GM12878 (cell line): ENCODE data around the gene PDX1. TPM values are rescaled to one million over a fixed set of nuclear protein-coding genes. Genes with fewer than 3 reads are reported as not detected.
A peak's percentile ranks its signal among the peaks of the same experiment; 100 is the strongest.

Source experiments
- ATAC-seq: fragments of 200-7000 bp; cut with Tn5 transposase; 3 replicates; pipeline ENCODE4 v1.9.1; 2020; ENCODE audit warnings: mild to moderate bottlenecking, moderate library complexity
- BruUV-seq: library from RNA; stranded (reverse); fragments of 400-500 nt; replicated peaks from 2 replicates; lab custom pipeline; 2021; lab: Mats Ljungman, UMichigan
- CTCF ChIA-PET: fragments of 300-600 bp; sonication (Branson Sonifier 250); formaldehyde crosslinking; extraction: SDS; loops from one replicate; lab custom pipeline; 2021; ENCODE audit warnings: inconsistent platforms; lab: Yijun Ruan, JAX
- POLR2A ChIA-PET: fragments of 350-600 bp; formaldehyde crosslinking; extraction: SDS; loops from one replicate; lab custom pipeline; 2021; ENCODE audit warnings: inconsistent platforms; lab: Charles Lee
- RAD21 ChIA-PET: fragments of 300-600 bp; sonication (Branson Sonifier 250); formaldehyde crosslinking; loops from one replicate; lab custom pipeline; 2023; ENCODE audit warnings: antibody characterized with exemption; ENCODE audit not compliant: unreplicated experiment; lab: Charles Lee
- SMC1A ChIA-PET: fragments of 300-600 bp; sonication (Branson Sonifier 250); formaldehyde crosslinking; loops from one replicate; lab custom pipeline; 2023; ENCODE audit not compliant: unreplicated experiment, uncharacterized antibody; lab: Charles Lee
- DNase-seq: peaks from one replicate; pipeline ENCODE4 v3.0.0-alpha.2; 2011; ENCODE audit warnings: low read depth, low spot score
- FAIRE-seq: peaks from 3 replicates; lab custom pipeline; 2011; peaks lifted over from hg19 to GRCh38; lab: Jason Lieb, UNC
- H2AFZ ChIP-seq: 2 replicates; pipeline ENCODE4 v1.6.0; 2011; ENCODE audit warnings: low read depth, low read length, control low read depth; ENCODE audit not compliant: control insufficient read depth
- H3K27ac ChIP-seq: 2 replicates; pipeline ENCODE4 v1.5.1; 2011; ENCODE audit warnings: control low read depth; ENCODE audit not compliant: control insufficient read depth, insufficient read depth
- H3K27me3 ChIP-seq, 2 experiments: replicated peaks in 1 of 2; 2 replicates each; pipeline versions ENCODE4 v1.6.0 to v1.6.1; 2011; ENCODE audit warnings: low read length in 1 of 2; ENCODE audit not compliant: control insufficient read depth in 2 of 2, insufficient read depth in 2 of 2
- H3K36me3 ChIP-seq, 2 experiments: 2 replicates each; pipeline ENCODE4 v1.5.1; 2011; ENCODE audit warnings: low read length in 1 of 2; ENCODE audit not compliant: control insufficient read depth in 2 of 2, insufficient read depth in 2 of 2
- H3K4me1 ChIP-seq: 2 replicates; pipeline ENCODE4 v1.6.1; 2011; ENCODE audit warnings: mild to moderate bottlenecking, low read length, moderate library complexity, mixed read lengths; ENCODE audit not compliant: control insufficient read depth, insufficient read depth
- H3K4me2 ChIP-seq: 2 replicates; pipeline ENCODE4 v1.6.0; 2011; ENCODE audit warnings: control low read depth; ENCODE audit not compliant: control insufficient read depth, insufficient read depth
- H3K4me3 ChIP-seq: fragments of 200-600 bp; sonication (generic); 2 replicates; pipeline ENCODE4 v1.5.1; 2016
- H3K79me2 ChIP-seq: 2 replicates; pipeline ENCODE4 v1.6.0; 2011; ENCODE audit warnings: low read length; ENCODE audit not compliant: control insufficient read depth, insufficient read depth
- H3K9ac ChIP-seq: 2 replicates; pipeline ENCODE4 v1.8.0; 2011; ENCODE audit warnings: low read length, control low read depth, mixed read lengths; ENCODE audit not compliant: control insufficient read depth, insufficient read depth
- H3K9me3 ChIP-seq: replicated peaks from 3 replicates; pipeline ENCODE4 v1.5.1; 2011; ENCODE audit warnings: mild to moderate bottlenecking, low read length; ENCODE audit not compliant: control insufficient read depth, insufficient read depth
- H4K20me1 ChIP-seq: 2 replicates; pipeline ENCODE4 v1.6.0; 2011; ENCODE audit not compliant: control insufficient read depth, insufficient read depth
- CEBPB ChIP-seq, 2 experiments: fragments of 150-350 bp in 1 of 2; IDR thresholded peaks; 2 replicates each; pipeline ENCODE4 v1.6.1; 2012 to 2014; ENCODE audit warnings: low read depth in 2 of 2, low read length in 2 of 2, borderline replicate concordance in 1 of 2, inconsistent platforms in 1 of 2
- HDAC6 ChIP-seq: fragments of 200-600 bp; sonication (generic); IDR thresholded peaks from one replicate; pipeline ENCODE4 v1.8.0; 2017; ENCODE audit warnings: antibody characterized with exemption; ENCODE audit not compliant: unreplicated experiment
- TCF3 ChIP-seq: IDR thresholded peaks from 2 replicates; pipeline ENCODE4 v1.6.1; 2012; ENCODE audit warnings: low read depth, mild to moderate bottlenecking, low read length, borderline replicate concordance; ENCODE audit not compliant: insufficient read depth
- WGBS: methylation state at CpG from one replicate; pipeline ENCODE4 v1.1.6; 2016; ENCODE audit warnings: low lambda C conversion rate; ENCODE audit not compliant: insufficient replicate concordance, insufficient coverage; ENCODE audit errors: missing lambda C conversion rate; 5-methylcytosine and 5-hydroxymethylcytosine counted together
- in situ Hi-C: fragments of 300-500 bp; cut with MboI; formaldehyde crosslinking; loops from 9 replicates; pipeline ENCODE4 v1.14.3; 2018; ENCODE audit warnings: mixed read lengths
- intact Hi-C: fragments of 100-400 bp; cut with micrococcal nuclease; formaldehyde crosslinking; loops from one replicate; pipeline ENCODE4 v1.14.2; 2022; ENCODE audit not compliant: unreplicated experiment
- polyA plus RNA-seq, 11 experiments: library from polyadenylated mRNA; depleted of rRNA in 4 of 11; unstranded in 6 of 11; stranded (reverse) in 5 of 11; fragments of >200 nt; fragmentation: Nextera tagmentation in 4 of 11; fragmentation: Illumina TruSeq in 1 of 11; extraction: Ambion mirVana in 4 of 11; extraction: Trizol in 1 of 11; gene quantifications; 1 replicate in 1 of 11; 2 replicates in 10 of 11; pipeline versions ENCODE4 v1.2.1 to v1.2.3, GENCODE V29; 2011 to 2016; ENCODE audit warnings: inconsistent platforms in 2 of 11, missing spikeins in 2 of 11, low read depth in 1 of 11
- total RNA-seq, 4 experiments: library from RNA; depleted of rRNA in 3 of 4; stranded (reverse); fragments of >200 nt in 3 of 4; fragmentation: Illumina TruSeq in 1 of 4; extraction: Trizol in 1 of 4; gene quantifications; 2 replicates each; pipeline versions ENCODE4 v1.2.1 to v1.2.3, GENCODE V29; 2013 to 2021
- TF ChIP-seq, protein P1 (sequence below): IDR thresholded peaks from 2 replicates; pipeline ENCODE4 v1.6.1; 2011; ENCODE audit warnings: low read depth, mild to moderate bottlenecking, low read length, moderate library complexity, borderline replicate concordance; ENCODE audit errors: extremely low read depth
- TF ChIP-seq, protein P2 (sequence below): fragments of 450-650 bp; IDR thresholded peaks from 2 replicates; pipeline ENCODE4 v1.6.1; 2018; ENCODE audit warnings: mild to moderate bottlenecking, low read depth, moderate library complexity; ENCODE audit not compliant: partially characterized antibody
- TF ChIP-seq, protein P3 (sequence below): IDR thresholded peaks from 2 replicates; pipeline ENCODE4 v1.6.1; 2011; ENCODE audit warnings: borderline replicate concordance, low read depth, mild to moderate bottlenecking, moderate library complexity, mixed read lengths, low read length; ENCODE audit not compliant: insufficient read depth; ENCODE audit errors: extremely low read length

Gene PDX1
- total and polyA plus RNA-seq, 10 of the 15 experiments (the other 5 are each of a cell fraction or from before 2014, with no cell fraction given) = 0.02 to 0.03 TPM; not detected in 8

DNA sequence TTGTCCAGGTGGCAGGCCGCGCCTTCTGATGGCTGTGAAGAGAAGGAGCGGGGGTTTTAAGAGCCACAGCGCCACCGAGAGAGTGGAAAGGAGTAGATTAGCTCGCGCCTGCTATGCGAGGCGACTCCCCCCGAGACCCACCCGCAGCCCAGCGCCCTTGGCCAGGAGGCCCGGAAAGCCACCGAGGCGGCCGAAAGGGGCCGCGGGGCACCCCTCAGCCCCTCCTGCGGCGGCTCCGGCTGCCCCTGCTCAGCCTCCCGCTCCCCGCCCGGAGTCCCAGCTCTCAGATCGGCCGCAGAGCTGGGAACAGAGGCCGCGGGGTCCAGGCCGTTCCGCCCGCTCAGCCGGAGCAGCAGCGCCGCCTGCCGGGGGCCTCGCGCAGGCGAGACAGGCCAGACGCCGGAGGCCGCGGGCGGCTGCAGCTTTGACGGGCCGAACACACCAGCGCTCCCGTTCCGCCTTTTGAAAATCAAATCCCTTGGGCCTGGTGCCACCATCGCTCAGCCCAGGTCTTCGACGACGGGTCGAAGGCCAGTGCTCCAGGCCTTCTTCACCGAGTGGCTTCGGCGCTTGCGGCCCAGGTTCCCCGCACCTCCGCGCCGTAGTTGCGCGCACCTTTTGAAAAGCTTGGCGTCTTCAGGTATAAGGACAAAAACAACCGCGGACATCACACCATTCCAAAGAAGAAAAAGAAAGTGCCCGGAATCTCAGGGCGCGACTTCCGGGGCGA, 34.0 kb downstream of the PDX1 start (continued):
- TF ChIP-seq, protein P1, sequence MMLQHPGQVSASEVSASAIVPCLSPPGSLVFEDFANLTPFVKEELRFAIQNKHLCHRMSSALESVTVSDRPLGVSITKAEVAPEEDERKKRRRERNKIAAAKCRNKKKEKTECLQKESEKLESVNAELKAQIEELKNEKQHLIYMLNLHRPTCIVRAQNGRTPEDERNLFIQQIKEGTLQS = no peak
- TF ChIP-seq, protein P2, sequence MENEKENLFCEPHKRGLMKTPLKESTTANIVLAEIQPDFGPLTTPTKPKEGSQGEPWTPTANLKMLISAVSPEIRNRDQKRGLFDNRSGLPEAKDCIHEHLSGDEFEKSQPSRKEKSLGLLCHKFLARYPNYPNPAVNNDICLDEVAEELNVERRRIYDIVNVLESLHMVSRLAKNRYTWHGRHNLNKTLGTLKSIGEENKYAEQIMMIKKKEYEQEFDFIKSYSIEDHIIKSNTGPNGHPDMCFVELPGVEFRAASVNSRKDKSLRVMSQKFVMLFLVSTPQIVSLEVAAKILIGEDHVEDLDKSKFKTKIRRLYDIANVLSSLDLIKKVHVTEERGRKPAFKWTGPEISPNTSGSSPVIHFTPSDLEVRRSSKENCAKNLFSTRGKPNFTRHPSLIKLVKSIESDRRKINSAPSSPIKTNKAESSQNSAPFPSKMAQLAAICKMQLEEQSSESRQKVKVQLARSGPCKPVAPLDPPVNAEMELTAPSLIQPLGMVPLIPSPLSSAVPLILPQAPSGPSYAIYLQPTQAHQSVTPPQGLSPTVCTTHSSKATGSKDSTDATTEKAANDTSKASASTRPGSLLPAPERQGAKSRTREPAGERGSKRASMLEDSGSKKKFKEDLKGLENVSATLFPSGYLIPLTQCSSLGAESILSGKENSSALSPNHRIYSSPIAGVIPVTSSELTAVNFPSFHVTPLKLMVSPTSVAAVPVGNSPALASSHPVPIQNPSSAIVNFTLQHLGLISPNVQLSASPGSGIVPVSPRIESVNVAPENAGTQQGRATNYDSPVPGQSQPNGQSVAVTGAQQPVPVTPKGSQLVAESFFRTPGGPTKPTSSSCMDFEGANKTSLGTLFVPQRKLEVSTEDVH = no peak
- no peak for TF ChIP-seq CEBPB (IDR thresholded peaks at IDR 0.05; ENCODE audit: borderline replicate concordance in 1 of 2, low read depth in 2 of 2, low read length in 2 of 2)

DNA sequence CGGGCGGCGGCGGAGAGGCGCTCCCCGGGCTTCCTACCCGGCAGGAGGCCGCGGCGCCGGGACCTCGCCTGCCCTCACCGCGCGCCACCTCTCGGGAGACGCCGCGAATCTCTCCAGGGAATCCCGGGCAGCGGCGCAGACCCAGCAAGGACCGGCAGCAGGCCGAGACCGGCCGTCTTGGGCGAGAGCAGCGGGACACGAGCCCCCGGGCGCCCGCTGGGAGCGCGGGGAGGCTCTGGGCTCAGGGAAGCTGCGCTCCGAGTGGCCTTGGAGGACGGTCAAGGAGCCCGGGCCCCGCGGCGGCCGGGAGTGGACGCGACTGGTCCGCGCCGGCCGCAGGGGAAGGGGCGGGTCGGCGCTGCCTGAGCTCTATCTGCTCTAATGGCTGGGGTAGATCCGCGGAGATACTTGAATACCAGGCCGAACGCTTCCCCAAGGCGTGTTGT, 34.6 kb downstream of the PDX1 start:
- in situ Hi-C loops = no loop called here
- Histone ChIP-seq H3K36me3 (no peaks in the 10 kb centered on the region), H3K79me2 (no peaks in the 10 kb centered on the region), H3K9ac (no peak overlapping the region), H3K4me1 (peaks cover 9% of the 10 kb centered on the region), H3K4me2 (peak overlapping the region; percentile 77), H3K27ac (no peak overlapping the region), H3K9me3 (no peaks in the 10 kb centered on the region), H3K27me3 (peaks cover 9 to 10% of the 10 kb centered on the region in 2 experiments), H2AFZ (peak overlapping the region; percentile 72), H3K4me3 (peak overlapping the region; percentile 43; the same call in 1 of the 2 replicates), H4K20me1 (no peaks in the 10 kb centered on the region)
- CTCF ChIA-PET = interaction anchor here (0.9 to 14.0 kb wide), 26 partner anchors 8 to 842 kb away, joined by 3 to 360 read pairs (median 8); no protein-coding TSS in a partner anchor
- intact Hi-C loops = loop anchor here (2.0 kb wide), 1 partner anchor 86 kb away; no protein-coding TSS in a partner anchor
- WGBS = 32% methylated on average over 56 of the region's 56 CpGs
- no TSS peak for BruUV-seq
- ATAC-seq = peak; percentile 9; the same call in 2 of the 3 replicates
- TF ChIP-seq HDAC6 (peak; percentile 77), TCF3 (no peak)
- TF ChIP-seq, protein P3, sequence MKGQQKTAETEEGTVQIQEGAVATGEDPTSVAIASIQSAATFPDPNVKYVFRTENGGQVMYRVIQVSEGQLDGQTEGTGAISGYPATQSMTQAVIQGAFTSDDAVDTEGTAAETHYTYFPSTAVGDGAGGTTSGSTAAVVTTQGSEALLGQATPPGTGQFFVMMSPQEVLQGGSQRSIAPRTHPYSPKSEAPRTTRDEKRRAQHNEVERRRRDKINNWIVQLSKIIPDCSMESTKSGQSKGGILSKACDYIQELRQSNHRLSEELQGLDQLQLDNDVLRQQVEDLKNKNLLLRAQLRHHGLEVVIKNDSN = no peak
- RAD21 ChIA-PET = interaction anchor here (0.8 to 5.8 kb wide), 15 partner anchors 8 to 969 kb away, joined by 3 to 163 read pairs (median 6); partner anchors contain the start of gene PDX1
- no peak for FAIRE-seq
- SMC1A ChIA-PET = interaction anchor here (0.7 to 6.4 kb wide), 11 partner anchors 11 to 1733 kb away, joined by 3 to 112 read pairs (median 5); no protein-coding TSS in a partner anchor
- DNase-seq = no peak
- POLR2A ChIA-PET = interaction anchor here (1.3 kb wide), 1 partner anchor 124 kb away, joined by 7 read pairs; no protein-coding TSS in a partner anchor
